HepG2 (cell line): ENCODE data around the gene HOXC4. TPM values are rescaled to one million over a fixed set of nuclear protein-coding genes. Genes with fewer than 3 reads are reported as not detected.

Experiments used
- ATAC-seq: fragments of 200-7000 bp; cut with Tn5 transposase; 3 replicates; pipeline ENCODE4 v1.9.1; 2020; ENCODE audit warnings: mild to moderate bottlenecking, moderate library complexity
- BruUV-seq: library from RNA; stranded (reverse); fragments of 400-500 nt; replicated peaks from 2 replicates; lab custom pipeline; 2021; lab: Mats Ljungman, UMichigan
- CTCF ChIA-PET: fragments of 300-600 bp; formaldehyde crosslinking; extraction: SDS; loops from one replicate; lab custom pipeline; 2021; ENCODE audit warnings: low total read pairs, inconsistent platforms, low intra/inter-chr PET ratio; lab: Yijun Ruan, JAX
- POLR2A ChIA-PET: fragments of 350-600 bp; sonication (Branson Sonifier 250); formaldehyde crosslinking; loops from one replicate; lab custom pipeline; 2020; ENCODE audit warnings: antibody characterized with exemption, inconsistent platforms; lab: Yijun Ruan, JAX
- DNase-seq: peaks from one replicate; pipeline ENCODE4 v3.0.0-alpha.2; 2015; ENCODE audit warnings: low spot score
- FAIRE-seq: peaks from 3 replicates; lab custom pipeline; 2011; peaks lifted over from hg19 to GRCh38; lab: Jason Lieb, UNC
- H2AFZ ChIP-seq: one replicate; pipeline ENCODE4 v1.6.1; 2011; ENCODE audit warnings: low read length, inconsistent platforms
- H3K27ac ChIP-seq: fragments of 300-600 bp; 3 replicates; pipeline ENCODE4 v1.8.0; 2011; ENCODE audit warnings: mixed run types, mild to moderate bottlenecking, mixed read lengths, low read length, inconsistent platforms; ENCODE audit not compliant: insufficient read depth; ENCODE audit errors: extremely low read length
- H3K27me3 ChIP-seq, 2 experiments: fragments of 200-600 bp in 1 of 2; 2 replicates in 1 of 2; 3 replicates in 1 of 2; pipeline versions ENCODE4 v1.6.0 to v1.8.0; 2011; ENCODE audit warnings: low read length in 2 of 2, mild to moderate bottlenecking in 2 of 2, moderate library complexity in 2 of 2, inconsistent platforms in 1 of 2; ENCODE audit not compliant: insufficient read depth in 2 of 2, control insufficient read depth in 1 of 2
- H3K36me3 ChIP-seq, 2 experiments: fragments of 200-600 bp in 1 of 2; replicated peaks in 1 of 2; 2 replicates in 1 of 2; 3 replicates in 1 of 2; pipeline versions ENCODE4 v1.5.1 to v1.8.0; 2011; ENCODE audit warnings: low read length in 2 of 2, inconsistent platforms in 1 of 2; ENCODE audit not compliant: insufficient read depth in 2 of 2, control insufficient read depth in 1 of 2
- H3K4me1 ChIP-seq: 2 replicates; pipeline ENCODE4 v1.5.1; 2012; ENCODE audit warnings: low read length, inconsistent platforms; ENCODE audit not compliant: insufficient read depth
- H3K4me2 ChIP-seq: 2 replicates; pipeline ENCODE4 v1.6.0; 2011; ENCODE audit warnings: low read depth, low read length, inconsistent platforms
- H3K4me3 ChIP-seq, 3 experiments: fragments of 200-600 bp in 1 of 3; sonication (generic), shearing (Covaris generic) in 1 of 3; replicated peaks in 1 of 3; 2 replicates each; pipeline ENCODE4 v1.5.1; 2011 to 2016; ENCODE audit warnings: low read length in 3 of 3, inconsistent platforms in 2 of 3, low read depth in 2 of 3, mild to moderate bottlenecking in 2 of 3, control low read depth in 1 of 3, mixed read lengths in 1 of 3; ENCODE audit not compliant: insufficient read depth in 1 of 3
- H3K79me2 ChIP-seq: one replicate; pipeline ENCODE4 v1.6.1; 2011; ENCODE audit warnings: low read length, inconsistent platforms; ENCODE audit not compliant: insufficient read depth
- H3K9ac ChIP-seq: 2 replicates; pipeline ENCODE4 v1.6.0; 2011; ENCODE audit warnings: mild to moderate bottlenecking, low read depth, low read length, inconsistent platforms; ENCODE audit not compliant: insufficient read depth
- H3K9me3 ChIP-seq: 2 replicates; pipeline ENCODE4 v1.5.1; 2012; ENCODE audit warnings: mild to moderate bottlenecking, low read length
- H4K20me1 ChIP-seq: 2 replicates; pipeline ENCODE4 v1.6.0; 2011; ENCODE audit warnings: inconsistent platforms, mild to moderate bottlenecking, low read length, moderate library complexity; ENCODE audit not compliant: insufficient read depth
- BATF2 ChIP-seq: sonication (generic); formaldehyde crosslinking; IDR thresholded peaks from 2 replicates; pipeline ENCODE4 v1.8.0; 2022; ENCODE audit warnings: mild to moderate bottlenecking, missing genetic modification reagents, moderate library complexity
- CENPBD1 ChIP-seq: sonication (generic); formaldehyde crosslinking; IDR thresholded peaks from 2 replicates; pipeline ENCODE4 v1.8.0; 2022; ENCODE audit warnings: missing genetic modification reagents, low read depth, mild to moderate bottlenecking, borderline replicate concordance
- DR1 ChIP-seq: sonication (generic); formaldehyde crosslinking; IDR thresholded peaks from 2 replicates; pipeline ENCODE4 v1.8.0; 2021; ENCODE audit warnings: mild to moderate bottlenecking, missing genetic modification reagents, inconsistent platforms
- GTF2F1 ChIP-seq: fragments of 150-350 bp; IDR thresholded peaks from 2 replicates; pipeline ENCODE4 v1.6.1; 2014; ENCODE audit warnings: low read length
- HOXA3 ChIP-seq: sonication (generic); formaldehyde crosslinking; IDR thresholded peaks from 2 replicates; pipeline ENCODE4 v1.5.0; 2020; ENCODE audit warnings: missing genetic modification reagents
- KDM3A ChIP-seq: IDR thresholded peaks from 2 replicates; pipeline ENCODE4 v1.6.1; 2018; ENCODE audit warnings: low read depth, missing compliant biosample characterization
- MXI1 ChIP-seq: IDR thresholded peaks from 3 replicates; pipeline ENCODE4 v1.6.1; 2012; ENCODE audit warnings: low read depth, low read length, inconsistent platforms, borderline replicate concordance
- NR2F2 ChIP-seq: IDR thresholded peaks from 2 replicates; pipeline ENCODE4 v1.6.1; 2012; ENCODE audit warnings: low read depth, inconsistent platforms, borderline replicate concordance
- RFX1 ChIP-seq: fragments of 450-650 bp; IDR thresholded peaks from 2 replicates; pipeline ENCODE4 v1.6.1; 2017
- RXRA ChIP-seq: sonication (generic); formaldehyde crosslinking; IDR thresholded peaks from 2 replicates; pipeline ENCODE4 v1.5.1; 2020; ENCODE audit warnings: missing genetic modification reagents
- SIN3B ChIP-seq: fragments of 150-350 bp; IDR thresholded peaks from 2 replicates; pipeline ENCODE4 v1.6.1; 2014; ENCODE audit warnings: low read length
- ZBTB20 ChIP-seq: sonication (generic); formaldehyde crosslinking; IDR thresholded peaks from 2 replicates; pipeline ENCODE4 v1.8.1; 2023; ENCODE audit warnings: missing genetic modification reagents, low read depth, mild to moderate bottlenecking, borderline replicate concordance
- ZNF350 ChIP-seq: sonication (generic); formaldehyde crosslinking; IDR thresholded peaks from 2 replicates; pipeline ENCODE4 v1.4.0; 2020; ENCODE audit warnings: mild to moderate bottlenecking, low read depth, missing genetic modification reagents, borderline replicate concordance
- ZNF468 ChIP-seq: sonication (generic); formaldehyde crosslinking; IDR thresholded peaks from 2 replicates; pipeline ENCODE4 v1.8.0; 2022; ENCODE audit warnings: mild to moderate bottlenecking, moderate library complexity, missing genetic modification reagents
- ZNF496 ChIP-seq: sonication (generic); formaldehyde crosslinking; IDR thresholded peaks from 2 replicates; pipeline ENCODE4 v1.8.1; 2023; ENCODE audit warnings: mild to moderate bottlenecking, moderate library complexity, missing genetic modification reagents; ENCODE audit not compliant: insufficient replicate concordance
- ZNF687 ChIP-seq: sonication (generic); formaldehyde crosslinking; IDR thresholded peaks from 2 replicates; pipeline ENCODE4 v1.5.1; 2020; ENCODE audit warnings: mild to moderate bottlenecking, missing genetic modification reagents, moderate library complexity
- ZNF878 ChIP-seq: sonication (generic); formaldehyde crosslinking; IDR thresholded peaks from 2 replicates; pipeline ENCODE4 v1.8.1; 2023; ENCODE audit warnings: mild to moderate bottlenecking, missing genetic modification reagents, moderate library complexity
- WGBS: methylation state at CpG from one replicate; pipeline ENCODE4 v1.1.6; 2017; ENCODE audit warnings: low lambda C conversion rate; 5-methylcytosine and 5-hydroxymethylcytosine counted together
- in situ Hi-C: cut with HindIII; loops from 2 replicates; pipeline ENCODE4 v1.10.0; 2017; ENCODE audit warnings: low pct_unique_long_range_greater_than_20kb; ENCODE audit not compliant: extremely low pct_ligation_motif_present
- intact Hi-C: fragments of 100-400 bp; cut with micrococcal nuclease; formaldehyde crosslinking; loops from one replicate; pipeline ENCODE4 v1.10.0; 2022; ENCODE audit not compliant: unreplicated experiment
- polyA plus RNA-seq, 8 experiments: library from polyadenylated mRNA; depleted of rRNA in 3 of 8; stranded (reverse) in 7 of 8; unstranded in 1 of 8; fragments of >200 nt; fragmentation: Illumina TruSeq in 4 of 8; extraction: Trizol in 4 of 8; gene quantifications; 2 replicates each; pipeline versions ENCODE4 v1.2.1 to v1.2.3, GENCODE V29; 2011 to 2016; ENCODE audit warnings: low read depth in 4 of 8, missing spikeins in 1 of 8, mixed read lengths in 1 of 8; ENCODE audit not compliant: insufficient read depth in 1 of 8
- total RNA-seq, 5 experiments: library from RNA; depleted of rRNA; stranded (reverse); fragments of >200 nt; fragmentation: Illumina TruSeq; extraction: Trizol; gene quantifications; 2 replicates each; pipeline ENCODE4 v1.2.3, GENCODE V29; 2016; ENCODE audit warnings: low read depth in 1 of 5
- TF ChIP-seq, protein P1 (sequence below): sonication (generic); formaldehyde crosslinking; IDR thresholded peaks from 2 replicates; pipeline ENCODE4 v1.5.0; 2020; ENCODE audit warnings: mild to moderate bottlenecking, missing genetic modification reagents

Gene HOXC4
- total and polyA plus RNA-seq, 2 of the 13 experiments (the other 11 are each of a cell fraction or from before 2014, with no cell fraction given): not detected

GRCh38 chr12:54034785-54035310 is 18.8 kb upstream of the HOXC4 start:
- CTCF ChIA-PET: interaction anchor here (3.7 kb wide), 1 partner anchor 167 kb away, joined by 33 read pairs; no protein-coding TSS in a partner anchor
- H3K9ac ChIP-seq: no peak overlapping the region
- intact Hi-C loops (loop anchor here (5.0 kb wide), 1 partner anchor 102 kb away; no protein-coding TSS in a partner anchor), in situ Hi-C loops (loop anchor here (5.0 kb wide), 2 partner anchors 97 to 157 kb away; no protein-coding TSS in a partner anchor)
- DNase-seq (no peak), ATAC-seq (no peak), FAIRE-seq (no peak)
- peaks cover 9 to 72% of the 10 kb centered on the region in 2 experiments for H3K27me3 ChIP-seq
- H3K79me2 ChIP-seq: no peaks in the 10 kb centered on the region
- no peak overlapping the region for H2AFZ ChIP-seq
- no peak overlapping the region for H3K4me2 ChIP-seq
- no TSS peak for BruUV-seq
- no peaks in the 10 kb centered on the region for H4K20me1 ChIP-seq
- H3K4me3 ChIP-seq: no peak overlapping the region
- TF ChIP-seq RFX1 (no peak), KDM3A (no peak), DR1 (CRISPR knock-in tag) (no peak), RXRA (CRISPR knock-in tag) (no peak), CENPBD1 (CRISPR knock-in tag) (no peak), ZNF350 (no peak), ZNF468 (no peak), GTF2F1 (no peak), ZNF687 (CRISPR knock-in tag) (no peak), MXI1 (no peak), ZNF878 (CRISPR knock-in tag) (no peak), HOXA3 (CRISPR knock-in tag) (no peak), ZBTB20 (CRISPR knock-in tag) (no peak), ZNF496 (CRISPR knock-in tag) (no peak), SIN3B (no peak), NR2F2 (no peak), BATF2 (CRISPR knock-in tag) (no peak)
- TF ChIP-seq, protein P1, sequence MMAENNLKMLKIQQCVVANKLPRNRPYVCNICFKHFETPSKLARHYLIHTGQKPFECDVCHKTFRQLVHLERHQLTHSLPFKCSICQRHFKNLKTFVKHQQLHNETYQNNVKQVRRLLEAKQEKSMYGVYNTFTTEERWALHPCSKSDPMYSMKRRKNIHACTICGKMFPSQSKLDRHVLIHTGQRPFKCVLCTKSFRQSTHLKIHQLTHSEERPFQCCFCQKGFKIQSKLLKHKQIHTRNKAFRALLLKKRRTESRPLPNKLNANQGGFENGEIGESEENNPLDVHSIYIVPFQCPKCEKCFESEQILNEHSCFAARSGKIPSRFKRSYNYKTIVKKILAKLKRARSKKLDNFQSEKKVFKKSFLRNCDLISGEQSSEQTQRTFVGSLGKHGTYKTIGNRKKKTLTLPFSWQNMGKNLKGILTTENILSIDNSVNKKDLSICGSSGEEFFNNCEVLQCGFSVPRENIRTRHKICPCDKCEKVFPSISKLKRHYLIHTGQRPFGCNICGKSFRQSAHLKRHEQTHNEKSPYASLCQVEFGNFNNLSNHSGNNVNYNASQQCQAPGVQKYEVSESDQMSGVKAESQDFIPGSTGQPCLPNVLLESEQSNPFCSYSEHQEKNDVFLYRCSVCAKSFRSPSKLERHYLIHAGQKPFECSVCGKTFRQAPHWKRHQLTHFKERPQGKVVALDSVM (CRISPR knock-in tag): no peak
- 45% methylated on average over 7 of the region's 22 CpGs for WGBS
- POLR2A ChIA-PET: no interaction called here
- H3K4me1 ChIP-seq: peaks cover 7% of the 10 kb centered on the region; the same call in 1 of the 2 replicates
- H3K9me3 ChIP-seq: no peaks in the 10 kb centered on the region
- no peak overlapping the region for H3K27ac ChIP-seq
- no peaks in the 10 kb centered on the region for H3K36me3 ChIP-seq
